ENCODE measurements around the gene CIRBP. TPM values are rescaled to one million over a fixed set of nuclear protein-coding genes. Genes with fewer than 3 reads are reported as not detected.
A peak's percentile ranks its signal among the peaks of the same experiment; 100 is the strongest.

CIRBP gene
- total RNA-seq, 1 donor from 2014 or later = 659 TPM

DNA sequence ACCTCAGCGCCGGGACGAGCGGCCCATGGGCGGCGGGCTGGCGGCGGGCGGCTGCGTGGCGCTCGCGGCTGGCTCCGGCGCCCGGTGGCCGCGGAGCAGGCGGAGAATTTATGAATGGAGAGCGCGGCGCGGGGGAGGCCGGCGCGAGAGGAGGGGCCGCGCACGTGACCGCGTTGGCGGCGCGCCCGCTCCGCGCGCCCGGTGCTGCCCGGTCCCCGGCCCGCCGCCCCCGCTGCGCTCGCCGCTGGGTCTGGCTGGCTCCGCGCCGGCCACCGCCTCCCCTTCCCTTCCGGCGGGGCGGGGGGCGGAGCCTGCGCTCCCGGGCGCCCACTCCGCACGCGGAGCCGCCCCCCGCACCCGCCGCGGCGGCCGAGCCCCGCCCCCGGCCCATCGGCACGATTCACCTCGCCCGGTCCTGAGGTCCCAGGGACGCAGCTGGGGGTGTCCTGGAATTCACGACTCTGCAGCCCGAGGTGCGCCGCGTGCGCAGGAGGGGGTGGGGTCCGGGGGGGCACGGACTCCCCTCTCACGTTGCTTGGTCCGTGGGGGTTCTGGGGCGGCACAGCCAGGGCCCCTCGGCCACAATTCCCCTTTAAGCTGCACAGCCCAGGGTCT, 31.3 kb upstream of the CIRBP start, which contains the start of gene CBARP:
Gene CBARP, minus strand, starts transcription at position 252 of the 615 bp plus-strand sequence. CDS start 1,905 bp downstream, outside the sequence.
- H3K9me3 Mint-ChIP-seq = no peaks in the 10 kb centered on the region
- no peaks in the 10 kb centered on the region for H3K27me3 Mint-ChIP-seq (ENCODE audit: low read depth)
- H3K36me3 Mint-ChIP-seq = no peaks in the 10 kb centered on the region
- H3K4me3 Mint-ChIP-seq = peak within 1 kb of the TSS; percentile 72
- peak within 1 kb of the TSS; percentile 80 for H3K27ac Mint-ChIP-seq
- peaks cover 23% of the 10 kb centered on the region for H3K4me1 Mint-ChIP-seq
- DNase-seq (ENCODE audit: low spot score in 2 of 2, unreplicated experiment in 2 of 2) = no peak
- TF ChIP-seq, protein P1, sequence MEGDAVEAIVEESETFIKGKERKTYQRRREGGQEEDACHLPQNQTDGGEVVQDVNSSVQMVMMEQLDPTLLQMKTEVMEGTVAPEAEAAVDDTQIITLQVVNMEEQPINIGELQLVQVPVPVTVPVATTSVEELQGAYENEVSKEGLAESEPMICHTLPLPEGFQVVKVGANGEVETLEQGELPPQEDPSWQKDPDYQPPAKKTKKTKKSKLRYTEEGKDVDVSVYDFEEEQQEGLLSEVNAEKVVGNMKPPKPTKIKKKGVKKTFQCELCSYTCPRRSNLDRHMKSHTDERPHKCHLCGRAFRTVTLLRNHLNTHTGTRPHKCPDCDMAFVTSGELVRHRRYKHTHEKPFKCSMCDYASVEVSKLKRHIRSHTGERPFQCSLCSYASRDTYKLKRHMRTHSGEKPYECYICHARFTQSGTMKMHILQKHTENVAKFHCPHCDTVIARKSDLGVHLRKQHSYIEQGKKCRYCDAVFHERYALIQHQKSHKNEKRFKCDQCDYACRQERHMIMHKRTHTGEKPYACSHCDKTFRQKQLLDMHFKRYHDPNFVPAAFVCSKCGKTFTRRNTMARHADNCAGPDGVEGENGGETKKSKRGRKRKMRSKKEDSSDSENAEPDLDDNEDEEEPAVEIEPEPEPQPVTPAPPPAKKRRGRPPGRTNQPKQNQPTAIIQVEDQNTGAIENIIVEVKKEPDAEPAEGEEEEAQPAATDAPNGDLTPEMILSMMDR (IDR thresholded peaks at IDR 0.05; ENCODE audit: unreplicated experiment) = no peak

DNA sequence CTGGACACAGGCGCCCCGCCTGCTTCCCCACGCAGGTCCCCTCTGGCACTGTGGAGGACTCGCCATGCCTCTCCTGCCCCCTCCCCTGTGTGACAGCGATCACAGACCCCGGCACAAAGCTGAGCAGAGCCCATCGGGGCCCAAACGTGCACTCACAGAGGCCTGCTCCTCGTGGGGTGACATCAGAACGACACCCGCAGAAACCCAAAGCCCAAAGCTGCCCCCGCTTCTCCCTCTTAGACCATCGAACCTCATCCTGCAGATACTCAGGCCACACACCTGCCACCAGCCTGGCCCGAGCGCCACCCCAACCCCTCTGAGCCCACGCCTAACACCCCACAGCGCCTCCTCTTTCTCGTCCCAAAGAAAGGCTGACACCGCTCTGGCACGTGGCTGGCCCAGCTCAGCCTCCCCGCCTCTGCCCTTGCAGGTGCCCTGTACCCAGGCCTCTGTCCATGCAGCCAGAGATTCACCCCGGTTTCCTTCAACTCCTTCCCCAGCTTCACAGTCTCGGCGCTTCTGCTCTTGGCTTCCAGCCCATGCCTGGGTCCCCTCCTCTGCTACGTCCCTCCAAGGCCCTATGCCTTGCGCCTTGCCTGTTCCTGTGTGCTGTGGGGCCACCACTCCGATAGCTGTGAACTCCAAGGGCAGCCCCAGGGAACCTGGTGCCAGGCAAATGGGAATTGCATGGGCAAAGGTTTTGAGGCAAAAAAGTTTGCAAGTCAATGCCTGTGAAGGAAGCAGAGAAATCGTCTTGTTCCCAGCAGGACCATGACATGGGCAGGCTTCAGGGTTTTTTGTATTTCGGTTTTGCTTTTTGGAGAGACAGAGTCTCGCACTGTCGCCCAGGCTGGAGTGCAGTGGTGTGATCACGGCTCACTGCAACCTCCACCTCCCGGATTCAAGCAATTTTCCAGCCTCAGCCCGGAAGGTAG, 30.5 kb upstream of the CIRBP start:
- Mint-ChIP-seq H3K27me3 (ENCODE audit: low read depth) (no peaks in the 10 kb centered on the region), H3K9me3 (no peaks in the 10 kb centered on the region), H3K27ac (peak overlapping the region; percentile 80), H3K4me3 (peak overlapping the region; percentile 72), H3K36me3 (no peaks in the 10 kb centered on the region), H3K4me1 (peaks cover 20% of the 10 kb centered on the region)
- DNase-seq (ENCODE audit: low spot score in 2 of 2, unreplicated experiment in 2 of 2) = no peak
- TF ChIP-seq, protein P1 (IDR thresholded peaks at IDR 0.05; ENCODE audit: unreplicated experiment) = no peak

DNA sequence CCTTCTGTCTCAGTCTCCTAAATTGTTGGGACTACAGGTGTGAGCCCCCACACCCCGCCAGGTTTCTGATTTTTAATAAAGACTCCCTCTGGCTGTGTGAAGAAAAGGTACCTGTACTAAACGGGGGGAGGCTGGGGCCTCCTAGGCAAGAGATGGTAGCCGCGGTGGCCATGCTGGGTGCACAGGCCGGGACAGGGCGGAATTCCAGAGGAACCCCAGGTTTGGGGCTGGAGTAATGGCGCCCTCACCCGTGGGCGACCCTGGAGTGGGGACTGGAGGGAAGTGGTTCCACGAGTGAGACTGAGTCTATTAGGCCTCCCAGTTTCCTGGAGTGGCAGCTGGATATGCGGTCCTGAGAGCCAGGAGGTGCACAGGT, 29.7 kb upstream of the CIRBP start:
- peaks cover 21% of the 10 kb centered on the region for H3K4me1 Mint-ChIP-seq
- no peak for DNase-seq (ENCODE audit: low spot score in 2 of 2, unreplicated experiment in 2 of 2)
- H3K9me3 Mint-ChIP-seq = no peaks in the 10 kb centered on the region
- H3K27me3 Mint-ChIP-seq (ENCODE audit: low read depth) = no peaks in the 10 kb centered on the region
- H3K4me3 Mint-ChIP-seq = peak overlapping the region; percentile 72
- H3K36me3 Mint-ChIP-seq = no peaks in the 10 kb centered on the region
- TF ChIP-seq, protein P1 (IDR thresholded peaks at IDR 0.05; ENCODE audit: unreplicated experiment) = no peak
- peak overlapping the region; percentile 80 for H3K27ac Mint-ChIP-seq

DNA sequence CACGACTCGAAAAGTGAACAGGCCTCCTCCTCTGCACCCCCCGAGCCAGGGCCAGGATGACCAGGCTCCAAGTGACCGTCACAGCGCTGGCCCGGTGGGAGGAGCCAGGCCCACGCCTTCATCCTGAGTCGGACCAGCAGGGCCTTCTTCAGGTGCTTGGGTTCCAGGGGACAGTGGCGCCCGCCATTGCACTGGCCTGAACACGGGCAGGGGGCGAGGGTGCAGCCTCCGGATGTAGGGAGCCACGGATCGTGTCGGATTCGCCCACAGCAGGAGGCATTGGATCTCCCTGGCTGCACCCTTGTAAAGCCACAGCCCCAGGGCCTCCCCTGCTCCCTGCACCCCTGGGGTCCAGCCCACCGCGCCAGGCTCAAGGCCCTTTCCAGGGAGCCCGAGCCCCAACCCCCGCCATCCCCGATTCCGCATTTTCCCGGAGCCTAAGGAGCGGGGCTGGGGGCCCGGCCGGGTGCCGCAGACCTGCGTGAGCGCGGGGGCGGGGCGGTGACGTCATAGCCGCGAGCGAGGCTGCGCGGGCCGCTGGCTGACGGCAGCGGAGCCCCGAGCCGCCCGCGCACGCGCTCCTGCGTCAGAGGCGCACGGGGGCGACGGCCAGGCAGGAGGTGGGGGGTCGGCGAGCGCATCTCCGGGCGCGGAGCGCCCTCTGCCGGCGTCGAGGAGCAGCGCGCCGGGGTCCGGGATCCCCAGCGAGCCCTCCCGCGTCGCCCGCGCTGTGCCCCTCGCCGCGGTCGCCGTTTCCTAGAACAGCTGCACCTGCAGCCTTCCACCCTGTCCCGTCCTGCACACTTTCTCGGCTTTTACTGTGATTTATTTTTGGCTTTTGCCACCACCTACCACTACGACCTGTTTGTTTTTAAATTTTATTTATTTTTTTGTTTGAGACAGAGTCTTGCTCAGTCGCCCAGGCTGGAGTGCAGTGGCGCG, 29.1 kb upstream of the CIRBP start:
- H3K4me1 Mint-ChIP-seq = peaks cover 24% of the 10 kb centered on the region
- no peaks in the 10 kb centered on the region for H3K9me3 Mint-ChIP-seq
- TF ChIP-seq, protein P1 (IDR thresholded peaks at IDR 0.05; ENCODE audit: unreplicated experiment) = peak; percentile 88
- no peaks in the 10 kb centered on the region for H3K36me3 Mint-ChIP-seq
- no peaks in the 10 kb centered on the region for H3K27me3 Mint-ChIP-seq (ENCODE audit: low read depth)
- H3K4me3 Mint-ChIP-seq = peak overlapping the region; percentile 72
- DNase-seq (ENCODE audit: low spot score in 2 of 2, unreplicated experiment in 2 of 2) = peak; percentile 96 to 97
- peak overlapping the region; percentile 80 for H3K27ac Mint-ChIP-seq

- H3K27me3 Mint-ChIP-seq (ENCODE audit: low read depth) = no peaks in the 10 kb centered on the region
- no peaks in the 10 kb centered on the region for H3K9me3 Mint-ChIP-seq
- peak overlapping the region; percentile 72 for H3K4me3 Mint-ChIP-seq
- peak overlapping the region; percentile 92 for H3K27ac Mint-ChIP-seq
- H3K4me1 Mint-ChIP-seq = peaks cover 24% of the 10 kb centered on the region
- no peaks in the 10 kb centered on the region for H3K36me3 Mint-ChIP-seq
- TF ChIP-seq, protein P1 (IDR thresholded peaks at IDR 0.05; ENCODE audit: unreplicated experiment) = no peak
- DNase-seq (ENCODE audit: low spot score in 2 of 2, unreplicated experiment in 2 of 2) = no peak
Measured at GRCh38 chr19:1240925-1241324, 28.2 kb upstream of the CIRBP start.

Measured in mesothelial cell of epicardium (in vitro differentiated cells).